K562 (cell line): ENCODE results near the gene GGCT. TPM values are rescaled to one million over a fixed set of nuclear protein-coding genes. Genes with fewer than 3 reads are reported as not detected.

Experiments used
- ATAC-seq: fragments of 200-7000 bp; cut with Tn5 transposase; 3 replicates; pipeline ENCODE4 v1.9.1; 2020; ENCODE audit warnings: moderate library complexity
- BruUV-seq: library from RNA; stranded (reverse); fragments of 400-500 nt; replicated peaks from 2 replicates; lab custom pipeline; 2021; lab: Mats Ljungman, UMichigan
- CTCF ChIA-PET: fragments of 300-600 bp; formaldehyde crosslinking; extraction: SDS; loops from one replicate; lab custom pipeline; 2021; ENCODE audit warnings: low intra/inter-chr PET ratio; lab: Yijun Ruan, JAX
- POLR2A ChIA-PET: fragments of 300-600, 350-650 bp; sonication (Branson Sonifier 250); formaldehyde crosslinking; extraction: SDS; loops from one replicate; lab custom pipeline; 2021; ENCODE audit warnings: antibody characterized with exemption, inconsistent platforms; lab: Yijun Ruan, JAX
- DNase-seq, 4 experiments: peaks; one replicate each; pipeline versions ENCODE4 v3.0.0 to v3.0.0-alpha.2; 2011 to 2018; ENCODE audit warnings: low spot score in 3 of 4, mixed read lengths in 3 of 4; ENCODE audit errors: extremely low read depth in 1 of 4
- FAIRE-seq: peaks from 2 replicates; lab custom pipeline; 2011; peaks lifted over from hg19 to GRCh38; lab: Jason Lieb, UNC
- H2AFZ ChIP-seq: 2 replicates; pipeline ENCODE4 v1.6.0; 2011; ENCODE audit warnings: low read depth, low read length, control low read depth, inconsistent platforms
- H3K27ac ChIP-seq: fragments of 200-600 bp; 3 replicates; pipeline ENCODE4 v1.8.0; 2011; ENCODE audit warnings: low read depth, mild to moderate bottlenecking, control low read depth, inconsistent platforms, low read length, moderate library complexity, mixed read lengths; ENCODE audit errors: extremely low read depth
- H3K27me3 ChIP-seq, 2 experiments: fragments of 300-600 bp in 1 of 2; 2 replicates in 1 of 2; 3 replicates in 1 of 2; pipeline versions ENCODE4 v1.6.0 to v1.8.0; 2011; ENCODE audit warnings: inconsistent platforms in 2 of 2, low read length in 2 of 2, mild to moderate bottlenecking in 1 of 2, mixed read lengths in 1 of 2, moderate library complexity in 1 of 2; ENCODE audit not compliant: control insufficient read depth in 2 of 2, insufficient read depth in 2 of 2
- H3K36me3 ChIP-seq: fragments of 300-600 bp; 3 replicates; pipeline ENCODE4 v1.8.0; 2011; ENCODE audit warnings: mild to moderate bottlenecking, low read length, inconsistent platforms; ENCODE audit not compliant: control insufficient read depth, insufficient read depth
- H3K4me1 ChIP-seq, 2 experiments: fragments of 200-600 bp in 1 of 2; replicated peaks in 1 of 2; 2 replicates in 1 of 2; 3 replicates in 1 of 2; pipeline versions ENCODE4 v1.5.1 to v1.8.0; 2011; ENCODE audit warnings: inconsistent platforms in 2 of 2, low read length in 2 of 2, mild to moderate bottlenecking in 1 of 2, mixed read lengths in 1 of 2, moderate library complexity in 1 of 2; ENCODE audit not compliant: control insufficient read depth in 2 of 2, insufficient read depth in 2 of 2
- H3K4me2 ChIP-seq: 2 replicates; pipeline ENCODE4 v1.6.1; 2011; ENCODE audit warnings: low read length, control low read depth, inconsistent platforms, mixed read lengths; ENCODE audit not compliant: insufficient read depth
- H3K4me3 ChIP-seq: fragments of 200-600 bp; sonication (generic), shearing (Covaris generic); 2 replicates; pipeline ENCODE4 v1.5.1; 2016; ENCODE audit warnings: control low read depth, inconsistent platforms
- H3K79me2 ChIP-seq: fragments of 200-600 bp; 3 replicates; pipeline ENCODE4 v1.8.0; 2011; ENCODE audit warnings: low read length, inconsistent platforms; ENCODE audit not compliant: control insufficient read depth, insufficient read depth
- H3K9ac ChIP-seq, 2 experiments: 2 replicates each; pipeline versions ENCODE4 v1.6.0 to v1.6.1; 2011; ENCODE audit warnings: low read depth in 2 of 2, low read length in 2 of 2, control low read depth in 1 of 2, inconsistent platforms in 1 of 2, mild to moderate bottlenecking in 1 of 2, mixed read lengths in 1 of 2; ENCODE audit not compliant: insufficient read depth in 1 of 2
- H3K9me1 ChIP-seq: one replicate; pipeline ENCODE4 v1.6.0; 2011; ENCODE audit warnings: inconsistent platforms, mild to moderate bottlenecking, low read length, moderate library complexity; ENCODE audit not compliant: control insufficient read depth, insufficient read depth
- H3K9me3 ChIP-seq: replicated peaks from 2 replicates; pipeline ENCODE4 v1.5.1; 2011; ENCODE audit warnings: low read depth, low read length, inconsistent platforms; ENCODE audit not compliant: control insufficient read depth, insufficient read depth
- H4K20me1 ChIP-seq: replicated peaks from 2 replicates; pipeline ENCODE4 v1.6.1; 2011; ENCODE audit warnings: low read length, inconsistent platforms, mixed read lengths; ENCODE audit not compliant: control insufficient read depth, insufficient read depth
- BCLAF1 ChIP-seq, 2 experiments: fragments of 450-650 bp in 1 of 2; IDR thresholded peaks; 2 replicates each; pipeline ENCODE4 v1.6.1; 2011 to 2017; ENCODE audit warnings: low read depth in 2 of 2, antibody characterized with exemption in 1 of 2, borderline replicate concordance in 1 of 2, low read length in 1 of 2, mild to moderate bottlenecking in 1 of 2, mixed read lengths in 1 of 2; ENCODE audit not compliant: control insufficient read depth in 1 of 2
- BRD9 ChIP-seq: fragments of 450-650 bp; IDR thresholded peaks from 2 replicates; pipeline ENCODE4 v1.6.1; 2018; ENCODE audit warnings: low read depth; ENCODE audit not compliant: partially characterized antibody
- E2F4 ChIP-seq: sonication (generic); formaldehyde crosslinking; IDR thresholded peaks from 2 replicates; pipeline ENCODE4 v1.8.0; 2022; ENCODE audit warnings: mild to moderate bottlenecking, low read depth, missing genetic modification reagents
- KLF6 ChIP-seq: fragments of 250-450 bp; sonication (Bioruptor Pico); IDR thresholded peaks from 2 replicates; pipeline ENCODE4 v1.4.0; 2020; ENCODE audit warnings: mild to moderate bottlenecking, moderate library complexity, borderline replicate concordance
- NONO ChIP-seq, 2 experiments: fragments of 200-400 bp in 1 of 2; fragments of 450-650 bp in 1 of 2; formaldehyde crosslinking in 1 of 2; IDR thresholded peaks; 2 replicates each; pipeline ENCODE4 v1.6.1; 2017; ENCODE audit warnings: low read depth in 2 of 2, mild to moderate bottlenecking in 2 of 2, moderate library complexity in 2 of 2, low read length in 1 of 2
- NR4A1 ChIP-seq, 2 experiments: fragments of 250-450 bp in 1 of 2; fragments of 450-650 bp in 1 of 2; sonication (Bioruptor Pico) in 1 of 2; IDR thresholded peaks; 2 replicates each; pipeline versions ENCODE4 v1.4.0 to v1.6.1; 2016 to 2020; ENCODE audit warnings: mild to moderate bottlenecking in 2 of 2, missing compliant biosample characterization in 1 of 2, missing genetic modification characterization in 1 of 2, moderate library complexity in 1 of 2
- SIN3A ChIP-seq, 2 experiments: fragments of 150-350 bp in 1 of 2; IDR thresholded peaks; 2 replicates each; pipeline ENCODE4 v1.6.1; 2011 to 2016; ENCODE audit warnings: borderline replicate concordance in 2 of 2, low read depth in 2 of 2, low read length in 2 of 2, mild to moderate bottlenecking in 2 of 2, moderate library complexity in 2 of 2; ENCODE audit not compliant: control insufficient read depth in 1 of 2
- VEZF1 ChIP-seq: fragments of 200-800 bp; sonication (Bioruptor generic); IDR thresholded peaks from 2 replicates; pipeline ENCODE4 v1.6.1; 2017; ENCODE audit warnings: missing genetic modification characterization, missing compliant biosample characterization
- ZNF140 ChIP-seq: fragments of 250-450 bp; sonication (Bioruptor Pico); IDR thresholded peaks from 2 replicates; pipeline ENCODE4 v1.8.0; 2021; ENCODE audit warnings: moderate library complexity, mild to moderate bottlenecking, inconsistent platforms
- ZNF75A ChIP-seq: fragments of 450-650 bp; formaldehyde crosslinking; IDR thresholded peaks from 2 replicates; pipeline ENCODE4 v1.4.0; 2020; ENCODE audit warnings: mild to moderate bottlenecking
- WGBS: fragments of 100-300 bp; shearing (Covaris generic); methylation state at CpG from one replicate; pipeline ENCODE4 v1.1.6; 2016; ENCODE audit warnings: low coverage, mixed read lengths; ENCODE audit not compliant: insufficient coverage; ENCODE audit errors: missing lambda C conversion rate; 5-methylcytosine and 5-hydroxymethylcytosine counted together
- in situ Hi-C: fragments of 300-500 bp; cut with MboI; formaldehyde crosslinking; loops from 4 replicates; pipeline ENCODE4 v1.15.0; 2018; ENCODE audit warnings: inconsistent platforms, mixed read lengths
- intact Hi-C: fragments of 100-400 bp; cut with micrococcal nuclease; formaldehyde crosslinking; loops from 2 replicates; pipeline ENCODE4 v1.14.2; 2022
- polyA plus RNA-seq, 8 experiments: library from polyadenylated mRNA; depleted of rRNA in 4 of 8; stranded (reverse) in 5 of 8; unstranded in 3 of 8; fragments of >200 nt; fragmentation: Nextera tagmentation in 2 of 8; fragmentation: Illumina TruSeq in 1 of 8; extraction: Ambion mirVana in 2 of 8; extraction: Trizol in 1 of 8; gene quantifications; 2 replicates each; pipeline versions ENCODE4 v1.2.1 to v1.2.3, GENCODE V29; 2011 to 2014; ENCODE audit warnings: inconsistent platforms in 1 of 8, missing spikeins in 1 of 8
- total RNA-seq, 7 experiments: library from RNA; depleted of rRNA in 6 of 7; stranded (reverse); fragments of >200 nt in 6 of 7; fragmentation: Illumina TruSeq in 2 of 7; extraction: Trizol in 2 of 7; gene quantifications; 2 replicates each; pipeline versions ENCODE4 v1.2.1 to v1.2.3, GENCODE V29; 2011 to 2021; ENCODE audit warnings: low replicate concordance in 1 of 7

The GGCT gene
- total and polyA plus RNA-seq, 9 of the 15 experiments (the other 6 are each of a cell fraction or from before 2014, with no cell fraction given): 79.0 to 349 (median 136) TPM

- no peak for TF ChIP-seq BCLAF1 (IDR thresholded peaks at IDR 0.05; ENCODE audit: borderline replicate concordance in 1 of 2, control insufficient read depth in 1 of 2, low read depth in 2 of 2, low read length in 1 of 2)
- TF ChIP-seq ZNF140: no peak
Observed at GRCh38 chr7:30462179-30462578, 42.5 kb downstream of the GGCT start (continued).

GRCh38 chr7:30460246-30460633, 44.4 kb downstream of the GGCT start:
- H3K4me2 ChIP-seq: no peak overlapping the region
- H3K27me3 ChIP-seq: no peaks in the 10 kb centered on the region
- ChIA-PET CTCF (no interaction called here), POLR2A (interaction anchor here (1.1 to 1.4 kb wide), 2 partner anchors 9 to 10 kb away, joined by 3 read pairs; no protein-coding TSS in a partner anchor)
- in situ Hi-C loops (no loop called here), intact Hi-C loops (no loop called here)
- H2AFZ ChIP-seq: no peak overlapping the region
- DNase-seq (no peak), FAIRE-seq (no peak), ATAC-seq (no peak)
- H3K4me1 ChIP-seq: peaks cover 0 to 4% of the 10 kb centered on the region in 2 experiments; a peak in 1 of 5 replicates
- BruUV-seq: no TSS peak
- no peak overlapping the region for H3K9ac ChIP-seq
- no peaks in the 10 kb centered on the region for H4K20me1 ChIP-seq
- no peak overlapping the region for H3K4me3 ChIP-seq
- TF ChIP-seq BRD9: no peak
- no peak for TF ChIP-seq ZNF75A (CRISPR knock-in tag)
- TF ChIP-seq NONO (IDR thresholded peaks at IDR 0.05; ENCODE audit: low read depth in 2 of 2, low read length in 1 of 2): no peak
- TF ChIP-seq E2F4 (CRISPR knock-in tag): no peak
- no peak for TF ChIP-seq KLF6 (CRISPR knock-in tag)
- no peak for TF ChIP-seq SIN3A (IDR thresholded peaks at IDR 0.05; ENCODE audit: borderline replicate concordance in 2 of 2, control insufficient read depth in 1 of 2, low read depth in 2 of 2, low read length in 2 of 2)
- no peak for TF ChIP-seq VEZF1 (CRISPR knock-in tag)
- TF ChIP-seq NR4A1 (CRISPR knock-in tag; IDR thresholded peaks at IDR 0.05): no peak
- no peak for TF ChIP-seq NR4A1 (tag; IDR thresholded peaks at IDR 0.05)
- 46% methylated on average over 4 of the region's 4 CpGs for WGBS
- 0 out of 3 replicates have a peak, but pooled peaks cover 3% of the 10 kb centered on the region for H3K36me3 ChIP-seq
- H3K27ac ChIP-seq: no peak overlapping the region
- H3K9me3 ChIP-seq: no peaks in the 10 kb centered on the region
- H3K79me2 ChIP-seq: no peaks in the 10 kb centered on the region
- H3K9me1 ChIP-seq: no peaks in the 10 kb centered on the region
